ENCODE measurements around the gene PPOX. TPM values are rescaled to one million over a fixed set of nuclear protein-coding genes. Genes with fewer than 3 reads are reported as not detected.

PPOX gene
- polyA plus RNA-seq, 1 of the 3 experiments (the other 2 are of a cell fraction), result 30.7 TPM

DNA sequence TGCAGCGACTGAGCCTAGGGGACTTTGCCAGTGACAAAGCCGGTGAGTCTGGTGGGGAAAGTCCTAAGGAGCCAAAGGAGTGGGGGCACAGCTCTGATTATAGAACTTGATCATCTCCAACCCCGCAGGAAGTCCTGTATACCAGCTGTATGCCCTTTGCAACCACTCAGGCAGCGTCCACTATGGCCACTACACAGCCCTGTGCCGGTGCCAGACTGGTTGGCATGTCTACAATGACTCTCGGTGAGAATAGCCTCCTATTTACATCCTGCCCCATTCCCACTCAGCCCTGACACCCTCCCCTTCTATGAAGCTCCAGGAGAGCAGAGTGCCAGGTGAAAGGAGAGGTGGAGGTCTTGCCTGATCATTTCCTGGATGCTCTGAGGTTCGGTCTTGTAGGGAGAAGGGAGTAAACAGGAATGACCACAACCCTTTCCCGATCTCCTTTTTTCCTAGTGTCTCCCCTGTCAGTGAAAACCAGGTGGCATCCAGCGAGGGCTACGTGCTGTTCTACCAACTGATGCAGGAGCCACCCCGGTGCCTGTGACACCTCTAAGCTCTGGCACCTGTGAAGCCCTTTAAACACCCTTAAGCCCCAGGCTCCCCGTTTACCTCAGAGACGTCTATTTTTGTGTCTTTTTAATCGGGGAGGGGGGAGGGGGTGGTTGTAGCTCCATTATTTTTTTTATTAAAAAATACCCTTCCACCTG, 1.2 kb upstream of the PPOX start (continued):
- TF ChIP-seq, protein P1, sequence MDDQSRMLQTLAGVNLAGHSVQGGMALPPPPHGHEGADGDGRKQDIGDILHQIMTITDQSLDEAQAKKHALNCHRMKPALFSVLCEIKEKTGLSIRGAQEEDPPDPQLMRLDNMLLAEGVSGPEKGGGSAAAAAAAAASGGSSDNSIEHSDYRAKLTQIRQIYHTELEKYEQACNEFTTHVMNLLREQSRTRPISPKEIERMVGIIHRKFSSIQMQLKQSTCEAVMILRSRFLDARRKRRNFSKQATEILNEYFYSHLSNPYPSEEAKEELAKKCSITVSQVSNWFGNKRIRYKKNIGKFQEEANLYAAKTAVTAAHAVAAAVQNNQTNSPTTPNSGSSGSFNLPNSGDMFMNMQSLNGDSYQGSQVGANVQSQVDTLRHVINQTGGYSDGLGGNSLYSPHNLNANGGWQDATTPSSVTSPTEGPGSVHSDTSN (IDR thresholded peaks at IDR 0.05), result no peak
- TF ChIP-seq FOSL2 (IDR thresholded peaks at IDR 0.05; ENCODE audit: borderline replicate concordance, low read depth) (no peak), TCF12 (IDR thresholded peaks at IDR 0.05) (no peak)

DNA sequence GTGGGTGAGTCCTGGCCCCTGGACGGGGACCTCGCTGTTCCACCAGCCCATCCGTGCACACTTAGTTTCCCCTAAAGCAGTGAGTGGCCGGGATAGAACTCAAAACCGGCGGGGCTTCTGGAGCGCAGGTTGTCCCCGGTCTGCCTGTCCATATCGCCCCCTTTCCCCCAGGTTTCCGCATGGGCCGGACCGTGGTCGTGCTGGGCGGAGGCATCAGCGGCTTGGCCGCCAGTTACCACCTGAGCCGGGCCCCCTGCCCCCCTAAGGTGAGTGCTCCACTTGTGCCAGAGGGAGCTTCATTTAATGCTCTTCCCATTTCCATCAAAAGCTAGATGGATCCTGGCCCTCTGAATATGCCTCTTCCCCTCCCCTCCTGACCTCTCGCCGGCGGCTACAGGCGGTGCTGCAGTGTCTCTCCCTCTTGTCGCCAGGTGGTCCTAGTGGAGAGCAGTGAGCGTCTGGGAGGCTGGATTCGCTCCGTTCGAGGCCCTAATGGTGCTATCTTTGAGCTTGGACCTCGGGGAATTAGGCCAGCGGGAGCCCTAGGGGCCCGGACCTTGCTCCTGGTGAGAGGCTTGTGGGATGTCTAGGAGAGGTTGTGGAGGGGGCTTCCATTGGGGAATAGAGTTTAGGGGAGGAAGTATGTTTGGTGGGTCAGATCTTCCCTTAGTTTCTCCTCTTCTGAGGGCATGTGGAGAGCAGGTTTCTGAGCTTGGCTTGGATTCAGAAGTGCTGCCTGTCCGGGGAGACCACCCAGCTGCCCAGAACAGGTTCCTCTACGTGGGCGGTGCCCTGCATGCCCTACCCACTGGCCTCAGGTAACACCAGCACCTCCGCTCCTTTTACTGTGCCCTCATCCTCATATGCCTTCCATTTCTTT, 683 bp downstream of the PPOX start:
- Histone ChIP-seq H3K4me2 (peak overlapping the region; percentile 98), H2AFZ (ENCODE audit: low read depth) (peak overlapping the region; percentile 71), H3K4me3 (ENCODE audit: low read depth in 2 of 2, low read length in 1 of 2) (peak overlapping the region; percentile 80 to 90), H3K9ac (peak overlapping the region; percentile 76), H3F3A (replicated peaks; ENCODE audit: insufficient read depth) (peaks cover 14% of the 10 kb centered on the region), H3K9me2 (no peaks in the 10 kb centered on the region), H3K4me1 (ENCODE audit: control insufficient read depth in 1 of 2, insufficient read depth in 2 of 2, low read depth in 1 of 2, low read length in 1 of 2) (peaks cover 0 to 20% of the 10 kb centered on the region in 2 experiments; a peak in 1 of 4 replicates), H3K27ac (ENCODE audit: low read depth in 2 of 2, low read length in 1 of 2) (peak overlapping the region; percentile 86 to 88), H3K36me3 (replicated peaks in 1 of 2; ENCODE audit: control insufficient read depth in 1 of 2, insufficient read depth in 2 of 2, low read length in 1 of 2) (peaks cover 21 to 59% of the 10 kb centered on the region in 2 experiments), H4K20me1 (ENCODE audit: insufficient read depth) (no peaks in the 10 kb centered on the region), H3K79me2 (ENCODE audit: insufficient read depth) (peaks cover 5% of the 10 kb centered on the region; the same call in 1 of the 2 replicates), H3K27me3 (ENCODE audit: insufficient read depth) (no peaks in the 10 kb centered on the region), H3K9me3 (no peaks in the 10 kb centered on the region)
- TF ChIP-seq, protein P1 (IDR thresholded peaks at IDR 0.05), result no peak
- TF ChIP-seq JUND (IDR thresholded peaks at IDR 0.05) (no peak), NFIC (IDR thresholded peaks at IDR 0.05; ENCODE audit: borderline replicate concordance) (no peak), GATA2 (CRISPR knock-in tag; IDR thresholded peaks at IDR 0.05) (no peak), TAF1 (IDR thresholded peaks at IDR 0.05; ENCODE audit: borderline replicate concordance, low read depth, low read length) (no peak), FOXJ3 (CRISPR knock-in tag; IDR thresholded peaks at IDR 0.05) (no peak)
- TF ChIP-seq, protein P2, sequence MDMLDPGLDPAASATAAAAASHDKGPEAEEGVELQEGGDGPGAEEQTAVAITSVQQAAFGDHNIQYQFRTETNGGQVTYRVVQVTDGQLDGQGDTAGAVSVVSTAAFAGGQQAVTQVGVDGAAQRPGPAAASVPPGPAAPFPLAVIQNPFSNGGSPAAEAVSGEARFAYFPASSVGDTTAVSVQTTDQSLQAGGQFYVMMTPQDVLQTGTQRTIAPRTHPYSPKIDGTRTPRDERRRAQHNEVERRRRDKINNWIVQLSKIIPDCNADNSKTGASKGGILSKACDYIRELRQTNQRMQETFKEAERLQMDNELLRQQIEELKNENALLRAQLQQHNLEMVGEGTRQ (IDR thresholded peaks at IDR 0.05; ENCODE audit: borderline replicate concordance, low read depth, low read length), result no peak
- peak; percentile 61 for DNase-seq
- CTCF ChIA-PET, result interaction anchor here (0.7 to 2.9 kb wide), 16 partner anchors 8 to 915 kb away, joined by 3 to 29 read pairs (median 6); partner anchors contain the start of genes ADAMTS4, B4GALT3, KLHDC9 and NDUFS2
- POLR2A ChIA-PET, result interaction anchor here (1.0 to 1.4 kb wide), 4 partner anchors 10 to 122 kb away, joined by 3 to 11 read pairs (median 5); partner anchors contain the start of genes B4GALT3 and USF1
- WGBS (ENCODE audit: low lambda C conversion rate), result 14% methylated on average over 32 of the region's 33 CpGs
